ENCODE data around the gene AGT.

Gene AGT

DNA sequence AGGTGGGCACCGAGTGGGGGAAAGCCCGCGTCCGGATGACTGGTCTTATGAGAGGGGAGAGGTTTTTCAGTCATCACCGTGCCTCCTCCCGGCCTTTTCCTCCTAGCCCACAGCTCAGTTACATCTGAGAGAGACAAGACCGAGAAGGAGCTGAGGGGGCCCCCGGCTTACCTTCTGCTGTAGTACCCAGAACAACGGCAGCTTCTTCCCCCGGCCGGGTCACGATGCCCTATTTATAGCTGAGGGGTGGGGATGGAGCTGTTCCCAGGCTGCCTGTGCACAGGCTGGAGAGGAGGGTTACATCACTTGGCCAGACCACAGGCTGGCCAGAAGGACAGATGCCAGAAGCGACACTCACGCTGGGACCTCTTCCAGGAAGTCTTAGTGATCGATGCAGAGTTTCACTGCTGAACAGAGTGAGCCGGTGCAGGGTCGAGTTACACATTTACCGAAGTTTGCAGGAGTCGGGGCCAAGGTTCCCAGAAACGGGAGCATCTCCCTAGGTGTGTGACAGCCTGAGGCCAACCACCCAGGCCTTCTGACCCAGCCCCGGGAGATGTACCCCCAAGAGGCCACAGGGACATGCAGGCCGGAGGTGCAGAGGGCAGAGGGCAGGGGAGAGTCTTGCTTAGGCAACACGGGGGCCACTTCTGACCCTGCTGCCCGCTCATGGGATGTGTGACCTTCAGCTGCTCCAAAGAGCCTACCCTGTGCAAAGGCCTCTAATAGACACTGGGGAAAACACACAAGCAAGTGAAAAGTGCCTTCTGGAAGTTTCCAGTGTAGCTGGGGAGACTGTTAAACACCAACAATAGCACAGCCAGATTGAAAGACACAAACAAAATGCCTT lies at the start of gene AGT:
Gene AGT, minus strand, starts transcription at position 208 of the 850 bp plus-strand sequence. CDS start 3,299 bp downstream, outside the sequence.
- DNase-seq (ENCODE audit: low read depth in 2 of 2) = no peak

DNA sequence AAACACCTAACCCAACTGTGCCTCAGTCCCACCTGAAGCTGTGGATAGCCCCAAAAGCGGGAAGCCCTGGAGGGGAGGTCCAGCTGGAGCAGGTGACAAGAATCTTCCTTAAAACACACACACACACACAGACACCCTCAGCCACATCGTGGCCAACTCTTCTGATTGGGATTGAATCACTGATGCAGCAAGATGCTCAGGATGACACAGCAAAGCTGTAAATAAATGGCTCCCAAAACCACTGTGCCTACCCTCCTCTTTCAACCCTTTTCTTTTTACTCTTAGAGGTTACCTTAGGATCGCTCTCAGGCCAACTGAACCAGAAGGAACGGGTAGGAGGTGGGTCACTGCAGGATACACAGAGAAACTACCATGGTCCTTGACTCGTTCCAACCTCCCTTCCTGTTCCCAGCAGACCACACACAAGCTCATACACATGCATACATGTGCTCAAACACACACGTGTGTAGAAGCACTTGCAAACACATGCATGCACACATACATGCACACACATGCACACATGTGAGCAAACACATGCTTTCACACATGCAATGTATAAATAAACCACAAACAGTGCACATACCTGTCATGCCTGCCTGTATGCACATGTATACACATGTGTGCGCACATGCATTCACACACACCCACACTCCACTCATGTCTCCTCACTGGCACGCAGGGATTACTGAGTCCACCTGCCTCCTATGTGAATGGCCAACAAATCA lies 47.7 kb upstream of the AGT start:
- no peak for DNase-seq (ENCODE audit: low read depth in 2 of 2)

DNA sequence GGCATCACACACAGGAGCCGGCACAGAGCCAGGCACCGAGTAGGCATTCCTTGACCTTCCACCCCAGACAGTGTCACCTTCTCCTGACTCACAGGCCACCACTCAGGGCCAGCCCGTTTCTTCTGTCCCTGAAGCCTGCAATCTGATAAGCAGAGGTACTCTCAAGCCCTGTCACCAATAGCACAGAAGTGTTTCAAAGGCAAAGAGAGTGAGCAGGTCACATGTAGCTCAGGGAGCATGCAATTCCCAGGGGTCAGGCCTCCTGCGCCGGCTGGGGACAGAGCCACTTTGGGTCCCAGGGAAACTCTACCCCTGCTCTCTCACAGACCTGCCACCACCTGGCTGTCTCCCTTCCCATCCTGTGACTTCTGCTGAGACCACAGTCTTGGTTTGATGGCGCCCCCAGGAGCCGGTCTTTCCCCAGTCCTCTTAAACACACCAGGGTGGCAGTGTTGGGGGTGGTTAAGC lies 46.5 kb upstream of the AGT start:
- DNase-seq (ENCODE audit: low read depth in 2 of 2) = no peak

DNA sequence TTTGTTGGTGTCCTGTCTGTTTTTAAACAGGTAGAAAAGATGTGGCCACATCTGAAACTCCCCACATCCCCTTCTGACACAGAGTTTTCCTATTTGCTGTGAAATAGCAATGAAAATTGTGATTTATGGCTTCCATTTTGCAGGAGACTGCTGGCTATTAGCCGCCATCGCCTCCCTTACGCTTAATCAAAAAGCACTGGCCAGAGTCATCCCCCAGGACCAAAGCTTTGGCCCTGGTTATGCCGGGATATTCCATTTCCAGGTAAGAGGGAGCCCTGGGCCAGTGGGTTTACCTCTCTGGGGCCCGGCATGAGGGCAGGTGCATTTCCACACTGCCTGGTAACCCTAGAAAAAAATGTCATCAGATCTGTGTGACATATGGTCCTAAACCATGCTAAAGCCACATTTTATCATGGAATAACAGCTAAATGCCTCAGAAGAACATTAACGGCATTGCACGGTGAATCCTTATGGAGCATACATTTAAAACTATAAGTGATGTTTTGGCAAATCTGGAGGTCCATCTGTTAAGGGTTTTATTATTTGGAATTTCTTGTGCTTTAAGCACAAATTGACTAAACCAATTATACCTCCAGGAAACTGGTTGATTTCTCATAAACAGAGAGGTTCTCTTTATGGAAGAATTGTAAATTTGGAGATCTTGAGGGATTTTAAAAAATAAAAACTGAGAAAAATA lies 45.6 kb upstream of the AGT start:
- no peak for DNase-seq (ENCODE audit: low read depth in 2 of 2)

DNA sequence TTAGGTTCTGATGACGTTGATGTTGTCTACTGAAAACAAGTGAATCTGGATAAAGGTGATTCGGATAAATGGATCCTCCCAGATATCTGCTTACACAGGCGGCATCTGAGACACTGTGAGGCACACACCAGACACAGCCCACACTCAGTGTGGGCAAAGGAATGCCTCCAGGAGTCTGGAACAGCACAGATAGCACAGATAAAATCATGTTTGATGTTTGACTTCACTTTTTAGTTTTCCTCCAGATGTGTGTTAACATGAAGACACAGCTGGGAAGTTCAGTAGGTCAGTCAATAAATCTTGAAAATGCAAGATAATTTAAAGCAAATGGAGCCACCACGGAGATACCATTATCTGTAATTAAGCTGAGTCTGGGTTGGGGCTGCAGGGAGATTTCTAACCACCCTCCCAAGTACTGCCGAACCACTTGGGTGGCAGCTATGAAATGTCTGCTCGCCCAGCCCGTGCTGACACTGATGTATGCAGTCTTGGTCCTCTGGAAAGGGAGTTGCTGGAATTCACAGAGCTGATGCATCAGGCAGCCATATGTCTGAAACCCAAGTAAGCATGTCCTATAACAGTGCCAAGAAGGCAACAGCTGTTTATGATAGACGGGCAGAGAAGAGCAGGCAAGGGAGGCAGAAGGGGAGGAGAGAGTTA lies 44.9 kb upstream of the AGT start:
- DNase-seq (ENCODE audit: low read depth in 2 of 2) = no peak

DNA sequence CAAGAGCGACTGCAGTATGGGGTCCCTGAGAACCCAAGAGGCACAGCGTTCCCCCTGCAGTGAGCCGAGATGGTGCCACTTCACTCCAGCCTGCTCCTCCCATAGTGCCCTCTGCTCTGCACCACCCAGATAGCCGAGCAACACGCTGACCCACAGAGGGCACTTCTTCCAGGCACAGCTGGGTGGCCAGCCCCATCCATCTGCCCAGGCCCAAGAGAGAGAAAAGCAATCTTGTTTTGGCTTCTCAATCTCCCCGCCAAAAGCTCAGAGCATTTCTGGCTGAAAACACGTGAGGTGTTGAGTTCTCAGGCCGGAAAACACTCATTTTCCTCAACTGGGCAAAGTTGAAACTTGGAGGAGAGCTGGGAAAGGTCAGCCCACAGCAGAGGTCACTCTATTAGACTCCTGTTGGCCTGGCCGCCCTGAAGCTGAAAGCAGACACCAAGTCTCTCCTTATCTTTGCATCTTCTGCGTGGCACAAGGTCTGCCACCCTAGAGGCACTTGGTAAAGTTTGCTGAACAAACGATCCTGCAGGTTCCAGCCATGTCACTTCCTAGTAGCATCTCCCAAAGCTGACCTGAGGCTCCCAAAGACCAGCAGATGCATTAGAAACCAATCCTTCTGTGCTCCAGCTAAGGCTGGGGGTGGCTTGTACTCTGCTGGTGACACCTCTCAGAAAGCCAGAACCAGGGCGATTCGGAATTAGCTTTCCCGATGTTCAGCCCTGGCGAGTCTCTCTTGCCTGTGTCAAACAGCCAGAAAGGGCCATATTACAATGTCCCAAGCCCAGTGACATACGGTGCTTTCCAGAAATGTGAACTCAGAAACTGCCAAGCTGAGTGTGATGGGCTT lies 44.2 kb upstream of the AGT start:
- no peak for DNase-seq (ENCODE audit: low read depth in 2 of 2)

DNA sequence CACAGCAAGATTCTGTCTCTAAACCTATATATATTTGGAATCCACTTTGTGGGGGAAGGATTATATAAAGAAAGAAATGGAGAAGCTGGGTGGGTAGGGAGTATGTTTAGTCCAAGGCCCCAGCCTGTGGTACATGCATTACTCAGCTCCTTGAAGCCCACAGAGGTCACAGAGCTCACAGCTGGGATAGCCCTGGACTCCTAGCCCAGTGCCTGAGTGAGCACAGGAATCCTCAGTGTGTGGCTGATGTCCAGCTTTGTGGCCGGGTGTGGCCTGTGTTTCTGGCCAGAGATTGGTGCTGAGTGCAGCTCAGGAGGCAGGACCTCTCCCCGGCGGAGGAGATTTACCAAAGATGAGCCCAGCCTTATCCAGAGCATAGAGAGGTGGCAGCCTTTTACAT lies 40.9 kb upstream of the AGT start:
- no peak for DNase-seq (ENCODE audit: low read depth in 2 of 2)

DNA sequence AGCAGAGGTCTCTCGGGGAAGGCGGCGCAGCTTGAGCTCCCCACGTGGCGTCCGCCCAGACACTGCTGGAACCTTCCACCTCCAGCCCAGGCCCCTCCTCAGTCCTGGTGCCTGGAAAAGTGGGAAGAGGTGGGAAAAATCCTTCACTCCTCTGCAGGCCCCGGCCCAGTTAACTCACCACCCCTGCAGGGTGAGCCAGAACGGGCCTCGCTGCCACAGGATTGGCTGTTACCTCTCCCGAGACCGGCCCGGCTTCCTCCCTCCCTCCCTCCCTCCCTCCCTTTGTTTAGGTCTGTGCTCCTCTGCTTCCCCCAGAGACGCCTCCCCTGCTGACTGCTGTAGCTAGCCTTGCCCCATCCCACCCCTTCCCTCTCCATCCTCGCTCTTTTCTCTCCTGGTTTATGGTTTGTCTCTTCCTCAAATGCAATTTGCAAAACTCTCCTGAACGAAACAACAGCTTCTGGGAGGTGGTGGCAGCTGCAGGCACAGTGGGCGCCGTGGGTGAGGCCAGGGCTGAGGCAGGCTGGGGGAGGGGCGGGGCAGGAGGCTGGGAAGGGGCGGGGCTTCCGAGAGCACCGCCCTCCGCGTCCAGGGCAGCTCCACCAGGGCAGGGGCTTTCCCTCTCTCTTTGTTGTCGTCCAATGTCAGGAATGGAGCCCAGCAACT lies 39.8 kb upstream of the AGT start:
- DNase-seq (ENCODE audit: low read depth in 2 of 2) = peak in 1 of 2 donors; percentile 16

DNA sequence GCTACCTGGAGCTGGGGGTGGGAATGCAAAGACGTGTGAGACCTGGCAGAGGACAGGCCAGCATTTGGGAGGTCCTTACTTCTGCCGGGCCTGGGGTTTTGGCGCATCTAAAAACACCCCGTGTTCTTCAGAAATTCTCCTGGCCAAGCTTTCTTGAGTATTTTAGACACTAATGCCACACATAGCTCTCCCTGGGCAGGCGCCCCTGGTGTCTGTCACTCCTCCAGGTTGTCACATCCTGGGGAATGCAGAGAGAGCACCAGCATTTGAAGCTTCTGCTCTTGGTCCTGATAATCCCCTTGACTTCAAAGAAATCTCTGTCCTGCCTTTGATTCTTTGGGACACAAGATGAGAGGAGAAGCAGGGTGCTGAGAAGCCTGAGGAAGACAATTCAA lies 39.3 kb upstream of the AGT start:
- no peak for DNase-seq (ENCODE audit: low read depth in 2 of 2)

DNA sequence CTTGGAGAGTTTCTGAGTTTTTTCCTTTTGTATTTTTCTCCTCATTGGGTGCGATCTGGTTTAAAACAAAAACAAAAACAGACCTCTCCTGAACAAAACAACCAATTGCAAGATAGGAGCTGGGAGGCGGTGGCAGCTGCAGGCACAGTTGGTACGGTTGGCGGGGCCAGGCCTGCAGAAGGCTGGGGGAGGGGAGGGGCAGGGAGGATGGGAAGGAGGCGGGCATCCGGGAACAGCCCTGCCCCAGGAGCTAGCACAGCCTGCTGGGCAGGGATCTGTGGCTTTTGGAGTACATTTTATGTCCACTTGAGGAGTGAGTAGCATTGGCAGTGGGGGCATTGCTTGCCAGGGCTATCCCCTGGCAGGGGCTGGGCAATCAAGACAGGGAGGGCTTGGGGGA lies 38.5 kb upstream of the AGT start:
- DNase-seq (ENCODE audit: low read depth in 2 of 2) = no peak

DNA sequence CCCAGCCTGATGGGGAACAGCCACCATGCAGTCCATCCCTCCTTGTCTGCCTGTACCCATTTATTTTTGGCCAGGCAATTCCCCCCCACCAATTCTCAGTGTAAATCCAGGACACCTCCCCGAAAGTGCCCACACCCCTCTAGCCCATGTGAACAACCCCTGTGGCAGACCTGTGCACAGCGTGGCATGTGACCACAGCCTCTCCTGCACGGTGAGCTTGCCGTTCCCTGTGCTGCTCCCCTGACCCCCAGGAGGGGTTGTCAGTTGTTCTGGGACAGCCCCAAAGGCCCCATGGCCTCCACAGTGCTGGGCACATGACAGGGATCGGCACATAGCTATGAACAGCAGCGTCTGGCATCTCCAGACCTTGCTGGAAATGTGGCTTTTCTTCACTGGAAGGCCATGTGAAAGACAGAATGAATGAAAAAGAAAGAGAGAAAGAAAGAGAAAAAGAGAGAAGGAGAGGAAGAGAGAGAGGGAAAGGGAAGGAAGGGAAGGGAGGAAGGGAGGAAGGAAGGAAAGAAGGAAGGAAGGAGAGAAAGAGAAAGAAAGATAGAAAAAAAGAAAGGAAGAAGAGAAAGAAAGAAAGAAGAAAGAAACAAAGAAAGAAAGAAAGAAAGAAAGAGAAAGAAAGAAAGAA lies 37.2 kb upstream of the AGT start:
- no peak for DNase-seq (ENCODE audit: low read depth in 2 of 2)

DNA sequence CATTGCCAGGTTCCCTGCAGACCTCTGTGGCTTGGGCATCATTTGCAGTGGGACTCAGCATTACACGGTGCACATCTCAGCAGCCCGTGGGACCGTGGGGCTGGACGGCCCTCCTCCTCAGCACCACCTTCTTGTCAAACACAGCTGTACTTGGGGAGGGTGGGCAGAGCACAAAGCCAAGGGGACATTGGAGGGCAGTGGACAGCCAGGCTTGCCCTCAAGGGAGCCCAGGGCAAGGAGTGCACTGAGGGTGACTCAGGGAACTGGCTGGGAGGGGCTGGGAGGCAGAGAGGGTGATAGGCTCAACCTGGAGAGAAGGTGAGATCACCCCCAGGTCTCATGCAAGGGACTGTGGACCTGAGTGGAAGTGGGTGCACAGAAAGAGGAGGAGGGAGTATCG lies 36.7 kb upstream of the AGT start:
- no peak for DNase-seq (ENCODE audit: low read depth in 2 of 2)

DNA sequence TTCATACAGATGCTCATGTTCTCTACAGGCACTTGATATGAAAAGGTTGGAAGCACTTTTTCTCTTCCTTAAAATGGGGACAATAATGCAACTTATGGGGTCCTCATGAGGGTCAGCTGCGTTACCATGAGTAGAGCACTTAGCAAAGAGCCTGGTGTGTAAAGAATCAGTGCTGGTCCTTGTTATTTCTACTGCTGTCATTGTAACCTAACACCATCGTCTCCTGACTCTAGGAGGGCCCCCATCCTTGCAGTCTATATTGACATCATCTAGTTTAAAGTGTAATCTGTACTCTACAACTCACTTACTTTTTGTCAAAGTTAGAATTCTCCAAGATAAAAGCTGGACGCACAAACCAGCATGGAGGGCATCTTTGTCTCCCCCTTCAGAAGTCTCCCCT lies 35.7 kb upstream of the AGT start:
- DNase-seq (ENCODE audit: low read depth in 2 of 2) = no peak

DNA sequence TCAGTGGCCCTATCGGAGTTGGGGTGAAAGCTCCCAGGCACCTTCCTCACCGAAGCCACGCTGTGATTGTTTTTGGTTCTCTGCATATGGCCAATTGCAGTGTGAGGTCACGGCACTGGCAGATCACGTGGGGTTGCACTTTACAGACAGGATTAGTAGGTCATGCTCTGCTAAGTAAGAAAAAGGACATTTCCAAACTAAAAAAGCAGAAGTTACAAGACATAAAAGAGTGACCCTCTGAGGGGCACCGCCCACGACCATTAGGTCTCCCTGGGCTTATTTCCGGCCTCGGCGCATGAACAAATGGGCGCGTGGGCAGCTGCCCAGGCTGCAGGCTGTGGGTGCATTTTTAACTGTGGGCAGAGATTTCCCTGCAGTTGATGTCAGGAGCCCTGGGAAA lies 35.2 kb upstream of the AGT start:
- DNase-seq (ENCODE audit: low read depth in 2 of 2) = no peak

DNA sequence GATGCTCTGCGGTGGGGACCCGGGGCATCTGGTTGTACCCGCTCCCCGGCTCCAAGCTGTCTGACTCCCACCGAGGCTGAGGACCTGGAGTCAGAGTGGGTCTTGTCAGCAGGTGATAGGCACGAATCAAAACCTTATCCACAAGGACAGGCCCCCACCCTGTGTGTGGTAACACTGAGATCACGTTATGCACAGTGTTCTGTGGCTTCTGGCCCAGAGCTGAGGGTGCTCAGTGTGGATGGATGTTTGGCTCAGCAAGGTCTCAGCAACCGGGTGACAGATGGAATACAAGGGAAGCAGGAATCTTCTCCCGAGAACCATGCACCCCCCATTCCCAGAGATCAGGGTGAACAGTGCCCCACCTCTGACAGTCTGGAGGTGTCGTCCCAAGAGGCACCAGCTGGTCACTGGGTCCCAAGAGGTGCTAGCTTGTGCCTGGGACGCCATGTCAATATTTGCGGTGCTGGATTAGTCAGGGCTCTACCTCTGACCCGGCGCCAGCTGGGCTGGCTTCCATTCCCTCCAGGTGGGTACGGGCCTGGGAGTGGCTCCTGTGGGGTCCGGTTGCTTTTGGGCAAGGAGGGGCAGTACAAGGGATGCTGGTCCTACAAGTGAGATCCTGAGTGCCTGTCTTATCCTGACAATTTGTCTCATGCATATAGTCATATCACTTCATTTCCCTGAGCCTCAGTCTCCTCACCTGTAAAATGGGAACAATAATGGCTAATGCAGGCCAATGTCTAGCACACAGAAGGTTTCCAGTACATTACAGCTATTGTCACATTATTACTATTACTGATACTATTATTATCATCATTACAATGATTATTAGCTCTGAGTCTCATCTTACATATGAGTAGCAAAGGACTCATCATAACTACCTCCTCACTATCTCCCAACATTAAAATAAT lies 34.2 kb upstream of the AGT start:
- no peak for DNase-seq (ENCODE audit: low read depth in 2 of 2)

DNA sequence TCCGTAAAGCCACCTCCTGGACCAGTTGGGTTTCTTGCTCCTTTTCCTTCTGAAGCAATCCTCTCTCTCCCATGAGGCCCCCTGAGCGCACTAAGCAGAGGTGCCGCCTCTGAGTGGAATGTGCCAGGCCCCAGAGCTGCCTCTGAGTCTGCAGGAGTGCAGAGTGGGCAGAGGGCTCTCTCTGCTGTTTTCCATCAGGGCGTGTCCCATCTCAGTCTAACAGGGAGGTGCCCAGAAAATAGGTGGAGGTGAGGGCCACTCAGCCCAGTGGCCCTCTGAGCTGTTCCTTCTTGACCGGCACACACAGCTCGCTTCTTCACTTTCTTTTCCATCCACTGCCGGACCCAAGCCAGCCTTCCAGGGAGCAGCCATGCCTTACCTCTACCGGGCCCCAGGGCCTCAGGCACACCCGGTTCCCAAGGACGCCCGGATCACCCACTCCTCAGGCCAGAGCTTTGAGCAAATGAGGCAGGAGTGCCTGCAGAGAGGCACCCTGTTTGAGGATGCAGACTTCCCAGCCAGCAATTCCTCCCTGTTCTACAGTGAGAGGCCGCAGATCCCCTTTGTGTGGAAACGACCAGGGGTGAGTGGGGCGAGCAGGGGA lies 33.3 kb upstream of the AGT start, which contains the start of gene CAPN9:
Gene CAPN9, plus strand, starts transcription at position 262 of the 604 bp plus-strand sequence. Its CDS starts 109 bp downstream, at position 371.
- no peak for DNase-seq (ENCODE audit: low read depth in 2 of 2)

DNA sequence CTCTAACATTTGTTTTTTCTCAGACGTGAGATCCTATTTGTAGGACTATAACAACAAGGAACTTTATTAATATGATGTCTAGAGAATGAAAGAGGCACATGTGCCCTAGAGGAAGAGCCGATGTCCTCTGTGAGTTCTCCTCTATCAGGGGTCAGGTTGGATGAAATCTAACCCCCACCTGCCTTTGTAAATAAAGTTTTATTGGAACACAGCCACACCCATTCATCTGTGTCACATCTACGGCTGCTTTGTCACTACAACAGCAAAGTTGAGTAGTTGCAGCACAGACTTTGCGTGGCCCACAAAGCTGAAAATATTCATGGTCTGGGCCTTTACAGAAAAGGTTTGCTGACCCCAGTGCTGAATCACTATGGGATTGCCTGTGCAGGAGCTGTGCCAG lies 32.7 kb upstream of the AGT start:
- DNase-seq (ENCODE audit: low read depth in 2 of 2) = no peak

DNA sequence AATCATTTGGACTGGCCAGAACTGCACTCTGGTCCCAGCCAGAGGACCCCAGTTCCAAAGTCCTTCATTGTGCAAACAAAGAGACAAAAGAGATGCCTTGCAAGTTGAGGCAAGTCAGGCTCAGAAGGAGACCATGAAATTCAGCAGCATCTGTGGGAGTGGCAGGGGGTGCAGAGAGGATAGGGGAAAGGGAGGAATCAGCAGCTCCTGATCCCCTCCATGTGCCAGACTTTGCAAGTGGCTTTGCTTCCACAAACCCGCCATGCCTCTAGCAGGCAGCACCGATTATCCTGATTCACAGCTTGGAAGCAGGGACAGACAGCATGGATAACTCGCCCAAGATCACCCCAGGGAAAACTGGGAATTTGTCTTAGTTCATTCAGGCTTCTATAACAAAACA lies 31.1 kb upstream of the AGT start:
- DNase-seq (ENCODE audit: low read depth in 2 of 2) = no peak

Measured in stimulated activated CD4-positive, alpha-beta T cell treated with anti-CD3 and anti-CD28 coated beads, Interleukin-4, amount 100 ng/mL, for 48 hours (primary cell).